Measurements from ENCODE around the gene OR4K1.

- no peak for TF ChIP-seq CTCF (IDR thresholded peaks at IDR 0.05)
- TF ChIP-seq POLR2A (IDR thresholded peaks at IDR 0.05) = no peak
Observed at GRCh38 chr14:19902409-19902808, 28.3 kb upstream of the OR4K1 start.

All from transverse colon (tissue), 3 donors.